ENCODE results near the gene SLC39A5. TPM values are rescaled to one million over a fixed set of nuclear protein-coding genes. Genes with fewer than 3 reads are reported as not detected.

Gene SLC39A5
- total RNA-seq, 1 experiment from 2014 or later: not detected

DNA sequence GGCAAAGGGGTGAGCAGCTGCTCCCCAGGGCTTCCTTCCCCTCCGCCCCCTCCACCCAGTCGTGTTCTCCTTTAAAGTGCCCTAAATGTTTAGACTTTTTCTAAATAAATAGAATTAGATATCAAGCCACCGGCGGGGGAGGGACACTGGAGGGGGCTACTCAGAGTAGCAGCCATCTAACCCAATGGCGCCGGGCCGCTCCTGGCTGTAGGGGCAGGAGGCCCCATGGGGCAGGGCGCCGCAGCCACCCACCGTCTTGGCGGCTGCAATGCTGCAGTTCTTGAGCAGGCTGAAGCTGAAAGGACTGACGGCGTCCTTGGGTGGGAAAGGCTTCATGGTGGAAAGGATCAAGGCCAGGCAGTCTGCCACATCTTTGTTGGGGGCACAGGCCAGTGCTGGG lies 13.1 kb downstream of the SLC39A5 start:
- ChIA-PET CTCF (interaction anchor here (0.5 to 1.2 kb wide), 3 partner anchors 15 to 226 kb away, joined by 3 read pairs; partner anchors contain the start of genes ANKRD52 and SPRYD4), POLR2A (no interaction called here)
- Mint-ChIP-seq H3K9me3 (ENCODE audit: unreplicated experiment) (no peaks in the 10 kb centered on the region), H3K27me3 (ENCODE audit: insufficient read depth, unreplicated experiment) (no peaks in the 10 kb centered on the region), H3K4me1 (ENCODE audit: insufficient read depth, unreplicated experiment) (no peaks in the 10 kb centered on the region), H3K27ac (ENCODE audit: low read depth, unreplicated experiment) (no peak overlapping the region), H3K4me3 (ENCODE audit: unreplicated experiment) (no peak overlapping the region), H3K36me3 (ENCODE audit: insufficient read depth, unreplicated experiment) (peaks cover 50% of the 10 kb centered on the region)
- no peak for DNase-seq (ENCODE audit: unreplicated experiment)
- TF ChIP-seq, protein P1, sequence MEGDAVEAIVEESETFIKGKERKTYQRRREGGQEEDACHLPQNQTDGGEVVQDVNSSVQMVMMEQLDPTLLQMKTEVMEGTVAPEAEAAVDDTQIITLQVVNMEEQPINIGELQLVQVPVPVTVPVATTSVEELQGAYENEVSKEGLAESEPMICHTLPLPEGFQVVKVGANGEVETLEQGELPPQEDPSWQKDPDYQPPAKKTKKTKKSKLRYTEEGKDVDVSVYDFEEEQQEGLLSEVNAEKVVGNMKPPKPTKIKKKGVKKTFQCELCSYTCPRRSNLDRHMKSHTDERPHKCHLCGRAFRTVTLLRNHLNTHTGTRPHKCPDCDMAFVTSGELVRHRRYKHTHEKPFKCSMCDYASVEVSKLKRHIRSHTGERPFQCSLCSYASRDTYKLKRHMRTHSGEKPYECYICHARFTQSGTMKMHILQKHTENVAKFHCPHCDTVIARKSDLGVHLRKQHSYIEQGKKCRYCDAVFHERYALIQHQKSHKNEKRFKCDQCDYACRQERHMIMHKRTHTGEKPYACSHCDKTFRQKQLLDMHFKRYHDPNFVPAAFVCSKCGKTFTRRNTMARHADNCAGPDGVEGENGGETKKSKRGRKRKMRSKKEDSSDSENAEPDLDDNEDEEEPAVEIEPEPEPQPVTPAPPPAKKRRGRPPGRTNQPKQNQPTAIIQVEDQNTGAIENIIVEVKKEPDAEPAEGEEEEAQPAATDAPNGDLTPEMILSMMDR (IDR thresholded peaks at IDR 0.05; ENCODE audit: unreplicated experiment): no peak
- no TSS peak for BruUV-seq (replicated peaks)
- intact Hi-C loops (cut with micrococcal nuclease): no loop called here

DNA sequence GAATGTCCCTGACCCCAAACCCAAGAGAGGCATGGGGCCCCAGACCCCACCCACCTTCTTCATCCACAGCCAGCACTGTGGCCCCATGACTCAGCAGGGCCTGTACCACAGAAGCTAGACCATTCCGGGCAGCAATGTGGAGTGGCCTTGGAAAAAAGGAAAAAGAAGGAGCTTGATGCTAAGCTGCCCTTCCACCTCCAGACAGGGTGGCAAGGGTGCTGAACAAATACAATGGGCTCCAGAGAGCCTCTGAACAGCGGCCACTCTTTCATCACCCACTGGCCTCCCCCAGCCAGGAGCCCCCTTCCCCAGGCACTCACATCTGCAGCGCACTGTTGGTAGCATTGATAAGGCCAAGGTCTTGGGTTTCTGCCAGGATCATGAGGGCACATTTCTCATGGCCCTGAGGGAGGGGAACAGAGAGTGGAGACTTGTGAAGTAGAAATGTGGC lies 13.9 kb downstream of the SLC39A5 start:
- no peak overlapping the region for H3K27ac Mint-ChIP-seq (ENCODE audit: low read depth, unreplicated experiment)
- H3K4me3 Mint-ChIP-seq (ENCODE audit: unreplicated experiment): no peak overlapping the region
- no TSS peak for BruUV-seq (replicated peaks)

DNA sequence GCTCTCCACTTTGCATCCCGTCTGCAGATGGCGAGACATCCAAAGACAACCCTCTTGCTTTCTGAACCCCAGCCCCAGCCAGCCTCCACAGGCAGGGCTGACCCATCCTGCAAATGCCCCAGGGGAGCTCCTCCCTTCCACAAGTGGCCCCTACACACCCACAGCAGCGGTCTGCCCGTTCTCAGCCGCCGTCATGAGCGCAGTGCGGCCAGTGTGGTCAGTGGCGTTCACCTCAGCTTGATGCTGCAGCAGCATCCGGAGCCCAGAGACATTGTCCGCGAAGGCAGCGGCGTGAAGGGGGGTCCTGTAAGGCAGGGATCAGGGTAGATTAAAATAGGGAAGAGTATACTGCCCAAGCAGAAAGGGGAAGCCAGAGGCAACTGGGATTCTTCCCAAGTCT lies 14.6 kb downstream of the SLC39A5 start:
- intact Hi-C loops (cut with micrococcal nuclease): no loop called here
- peaks cover 61% of the 10 kb centered on the region for H3K36me3 Mint-ChIP-seq (ENCODE audit: insufficient read depth, unreplicated experiment)
- H3K27ac Mint-ChIP-seq (ENCODE audit: low read depth, unreplicated experiment): no peak overlapping the region
- no peak for DNase-seq (ENCODE audit: unreplicated experiment)
- ChIA-PET CTCF (interaction anchor here (0.6 kb wide), 1 partner anchor 53 kb away, joined by 3 read pairs; no protein-coding TSS in a partner anchor), POLR2A (no interaction called here)
- no peak overlapping the region for H3K4me3 Mint-ChIP-seq (ENCODE audit: unreplicated experiment)
- no peaks in the 10 kb centered on the region for H3K9me3 Mint-ChIP-seq (ENCODE audit: unreplicated experiment)
- no TSS peak for BruUV-seq (replicated peaks)
- no peaks in the 10 kb centered on the region for H3K4me1 Mint-ChIP-seq (ENCODE audit: insufficient read depth, unreplicated experiment)
- TF ChIP-seq, protein P1 (IDR thresholded peaks at IDR 0.05; ENCODE audit: unreplicated experiment): no peak
- no peaks in the 10 kb centered on the region for H3K27me3 Mint-ChIP-seq (ENCODE audit: insufficient read depth, unreplicated experiment)

More for the DNA sequence above, 13.9 kb downstream of the SLC39A5 start:
- ChIA-PET POLR2A (no interaction called here), CTCF (no interaction called here)
- H3K4me1 Mint-ChIP-seq (ENCODE audit: insufficient read depth, unreplicated experiment): no peaks in the 10 kb centered on the region
- H3K27me3 Mint-ChIP-seq (ENCODE audit: insufficient read depth, unreplicated experiment): no peaks in the 10 kb centered on the region
- TF ChIP-seq, protein P1 (IDR thresholded peaks at IDR 0.05; ENCODE audit: unreplicated experiment): no peak
- no peaks in the 10 kb centered on the region for H3K9me3 Mint-ChIP-seq (ENCODE audit: unreplicated experiment)
- peaks cover 53% of the 10 kb centered on the region for H3K36me3 Mint-ChIP-seq (ENCODE audit: insufficient read depth, unreplicated experiment)
- no peak for DNase-seq (ENCODE audit: unreplicated experiment)
- intact Hi-C loops (cut with micrococcal nuclease): no loop called here

DNA sequence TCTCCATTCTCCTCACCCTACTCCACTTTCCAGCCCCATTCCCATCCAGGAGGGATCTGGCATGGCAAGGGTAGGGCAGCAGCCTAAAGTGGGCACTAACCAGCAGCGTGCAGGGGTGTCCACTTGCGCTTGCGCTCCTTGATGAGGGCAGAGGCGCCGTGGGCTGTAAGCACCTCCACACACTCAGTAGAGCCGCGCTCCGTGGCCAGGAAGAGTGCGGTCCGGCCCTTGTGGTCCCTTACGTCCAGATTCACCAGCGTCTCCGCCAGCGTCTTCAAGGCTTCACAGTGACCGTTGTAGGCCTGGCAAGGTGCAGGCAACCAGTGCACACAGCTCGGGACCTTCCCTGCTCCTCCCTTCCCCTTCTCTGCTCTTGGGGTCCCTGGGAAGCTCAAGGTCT lies 18.1 kb downstream of the SLC39A5 start:
- H3K27ac Mint-ChIP-seq (ENCODE audit: low read depth, unreplicated experiment): no peak overlapping the region
- CTCF ChIA-PET: interaction anchor here (0.5 to 1.7 kb wide), 4 partner anchors 10 to 381 kb away, joined by 3 to 5 read pairs (median 3); partner anchors contain the start of gene ANKRD52
- no peaks in the 10 kb centered on the region for H3K9me3 Mint-ChIP-seq (ENCODE audit: unreplicated experiment)
- no peak for DNase-seq (ENCODE audit: unreplicated experiment)
- no peak overlapping the region for H3K4me3 Mint-ChIP-seq (ENCODE audit: unreplicated experiment)
- H3K27me3 Mint-ChIP-seq (ENCODE audit: insufficient read depth, unreplicated experiment): no peaks in the 10 kb centered on the region
- no peaks in the 10 kb centered on the region for H3K4me1 Mint-ChIP-seq (ENCODE audit: insufficient read depth, unreplicated experiment)
- POLR2A ChIA-PET: interaction anchor here (0.6 kb wide), 1 partner anchor 10 kb away, joined by 3 read pairs; the partner anchor contains the start of gene ANKRD52
- BruUV-seq (replicated peaks): no TSS peak
- H3K36me3 Mint-ChIP-seq (ENCODE audit: insufficient read depth, unreplicated experiment): peaks cover 69% of the 10 kb centered on the region
- intact Hi-C loops (cut with micrococcal nuclease): no loop called here
- TF ChIP-seq, protein P1 (IDR thresholded peaks at IDR 0.05; ENCODE audit: unreplicated experiment): no peak

Data from MCF 10A (cell line).